Measurements from ENCODE around the gene FLAD1. TPM values are rescaled to one million over a fixed set of nuclear protein-coding genes. Genes with fewer than 3 reads are reported as not detected.

FLAD1 gene
- total RNA-seq, 2 donors from 2014 or later = 53.1 to 84.2 TPM

DNA sequence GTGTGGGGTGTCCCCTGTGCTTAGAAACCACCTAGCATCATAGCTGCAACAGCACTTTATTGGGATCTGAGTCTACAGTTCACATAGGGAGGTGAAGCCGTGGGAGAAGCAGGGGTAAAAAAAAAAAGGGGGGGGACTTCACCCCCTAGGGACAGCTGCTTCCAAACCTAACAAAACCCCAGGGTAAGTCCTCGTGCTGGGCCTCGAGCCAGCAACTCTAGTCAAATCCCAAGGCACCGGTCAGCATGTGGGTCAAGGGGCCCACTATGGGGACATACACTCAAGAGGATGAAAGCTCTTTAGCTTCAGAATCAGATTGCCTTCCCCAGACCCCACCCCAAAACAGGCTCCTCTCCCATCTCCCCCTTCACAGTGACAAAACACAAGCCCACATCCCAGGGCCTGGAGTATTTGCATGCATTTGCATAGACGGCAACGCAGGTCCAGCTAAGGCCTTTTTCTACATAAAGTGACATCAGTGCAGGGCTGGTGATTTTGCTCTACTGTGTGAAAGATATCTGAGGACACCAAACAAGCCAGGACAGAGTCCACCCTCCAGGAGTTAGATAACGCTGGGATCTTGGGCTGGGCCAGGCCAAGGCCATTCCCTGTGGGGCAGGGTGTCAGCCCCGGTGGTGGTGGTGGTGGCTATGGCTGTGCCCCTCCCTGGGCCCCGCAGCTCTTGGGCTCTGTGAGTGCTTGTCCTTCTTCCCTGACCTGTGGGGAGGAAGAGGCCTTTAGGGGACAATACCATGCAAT lies 38.6 kb upstream of the FLAD1 start:
- no peak overlapping the region for H3K4me3 Mint-ChIP-seq

DNA sequence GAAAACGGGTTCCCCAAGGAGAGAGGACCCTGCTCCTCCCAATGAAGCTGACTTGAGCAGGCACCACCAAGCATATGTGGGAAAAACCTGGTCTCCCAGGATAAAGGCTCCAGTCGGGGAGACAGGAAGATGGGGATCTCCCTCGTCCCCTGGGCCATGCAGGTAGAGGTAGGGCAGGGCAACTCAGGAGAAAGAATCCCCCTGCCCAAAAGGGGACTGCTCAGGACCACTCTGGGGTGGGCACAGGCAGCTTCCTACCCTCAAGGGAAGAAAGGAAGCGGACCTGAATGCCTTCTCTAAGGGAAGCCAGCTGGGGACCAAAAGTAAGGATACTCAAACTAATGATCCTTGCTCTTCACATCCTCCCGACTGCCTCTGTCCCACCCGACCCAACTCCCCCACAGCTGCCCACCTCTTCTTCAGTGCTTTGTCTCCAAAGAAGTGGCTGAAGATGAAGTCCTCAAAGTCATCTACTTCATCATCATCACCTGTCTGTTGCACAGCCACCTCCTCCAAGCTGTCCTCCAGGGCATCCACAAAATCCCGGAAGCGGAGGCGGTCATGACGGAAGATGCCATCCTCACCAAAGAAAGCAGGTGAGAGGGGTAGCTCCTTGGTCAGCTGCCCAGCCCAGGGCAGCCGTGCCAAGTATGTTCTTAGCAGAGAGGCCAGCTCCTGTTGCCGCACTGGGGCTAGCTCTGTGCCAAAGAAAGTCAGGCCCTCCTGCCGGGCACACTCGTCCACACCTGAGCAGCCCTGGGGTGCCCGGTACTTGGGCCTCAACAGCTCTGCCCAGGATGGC lies 37.8 kb upstream of the FLAD1 start:
- peaks cover 24 to 33% of the 10 kb centered on the region in 2 donors for H3K4me1 Mint-ChIP-seq (ENCODE audit: low read depth in 2 of 2)
- H3K36me3 Mint-ChIP-seq = no peaks in the 10 kb centered on the region
- DNase-seq (ENCODE audit: low spot score) (no peak), ATAC-seq (no peak)
- no peak overlapping the region for H3K4me3 Mint-ChIP-seq
- no peaks in the 10 kb centered on the region for H3K27me3 Mint-ChIP-seq
- H3K9me3 Mint-ChIP-seq = no peaks in the 10 kb centered on the region
- H3K27ac Mint-ChIP-seq = peak overlapping the region in 1 of 2 donors; percentile 82

More for the DNA sequence above, 38.6 kb upstream of the FLAD1 start:
- DNase-seq (ENCODE audit: low spot score) = no peak
- Mint-ChIP-seq H3K4me1 (ENCODE audit: low read depth in 2 of 2) (peaks cover 24 to 36% of the 10 kb centered on the region in 2 donors), H3K36me3 (no peaks in the 10 kb centered on the region), H3K9me3 (no peaks in the 10 kb centered on the region), H3K27ac (peak overlapping the region in 1 of 2 donors; percentile 82), H3K27me3 (no peaks in the 10 kb centered on the region)
- ATAC-seq = no peak

- no peaks in the 10 kb centered on the region for H3K9me3 Mint-ChIP-seq
- peak overlapping the region; percentile 71 to 75 for H3K27ac Mint-ChIP-seq
- no peak overlapping the region for H3K4me3 Mint-ChIP-seq
- H3K4me1 Mint-ChIP-seq (ENCODE audit: low read depth in 2 of 2) = peaks cover 25 to 29% of the 10 kb centered on the region in 2 donors
- H3K27me3 Mint-ChIP-seq = no peaks in the 10 kb centered on the region
- ATAC-seq = no peak
- H3K36me3 Mint-ChIP-seq = no peaks in the 10 kb centered on the region
- DNase-seq (ENCODE audit: low spot score) = no peak
These were observed 36.9 kb upstream of the FLAD1 start for GRCh38 chr1:154945962-154946850.

DNA sequence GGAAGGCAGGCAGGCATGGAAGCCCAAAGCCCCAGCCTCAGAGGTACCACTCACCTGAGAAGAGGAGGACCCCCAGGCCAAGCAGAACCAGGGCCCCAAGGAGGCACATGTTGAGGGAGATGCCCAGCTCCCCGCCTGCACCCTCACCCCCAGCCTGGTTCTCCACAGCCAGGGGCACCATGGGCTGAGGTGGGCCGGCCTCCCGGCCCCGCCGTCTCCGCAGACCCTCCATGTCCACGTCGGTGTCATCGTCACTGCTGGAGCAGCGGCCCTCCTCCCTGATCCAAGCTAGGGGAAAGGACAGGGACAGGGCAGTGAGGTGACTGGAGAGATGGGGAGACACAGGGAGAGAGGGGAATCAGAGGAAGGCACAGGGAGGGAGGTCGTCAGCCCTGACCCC lies 35.1 kb upstream of the FLAD1 start:
- H3K9me3 Mint-ChIP-seq = no peaks in the 10 kb centered on the region
- no peak overlapping the region for H3K4me3 Mint-ChIP-seq
- H3K4me1 Mint-ChIP-seq (ENCODE audit: low read depth in 2 of 2) = peaks cover 30% of the 10 kb centered on the region in 2 donors
- no peak for ATAC-seq
- H3K36me3 Mint-ChIP-seq = no peaks in the 10 kb centered on the region
- H3K27me3 Mint-ChIP-seq = no peaks in the 10 kb centered on the region
- DNase-seq (ENCODE audit: low spot score) = no peak
- H3K27ac Mint-ChIP-seq = peak overlapping the region in 1 of 2 donors; percentile 42

- peak overlapping the region; percentile 11 for H3K4me3 Mint-ChIP-seq
- H3K9me3 Mint-ChIP-seq = no peaks in the 10 kb centered on the region
- no peaks in the 10 kb centered on the region for H3K27me3 Mint-ChIP-seq
- ATAC-seq = no peak
- no peaks in the 10 kb centered on the region for H3K36me3 Mint-ChIP-seq
- H3K4me1 Mint-ChIP-seq (ENCODE audit: low read depth in 2 of 2) = peaks cover 50 to 51% of the 10 kb centered on the region in 2 donors
- peak overlapping the region; percentile 48 to 78 for H3K27ac Mint-ChIP-seq
- no peak for DNase-seq (ENCODE audit: low spot score)
These were observed 31.1 kb upstream of the FLAD1 start for GRCh38 chr1:154951901-154952657.

DNA sequence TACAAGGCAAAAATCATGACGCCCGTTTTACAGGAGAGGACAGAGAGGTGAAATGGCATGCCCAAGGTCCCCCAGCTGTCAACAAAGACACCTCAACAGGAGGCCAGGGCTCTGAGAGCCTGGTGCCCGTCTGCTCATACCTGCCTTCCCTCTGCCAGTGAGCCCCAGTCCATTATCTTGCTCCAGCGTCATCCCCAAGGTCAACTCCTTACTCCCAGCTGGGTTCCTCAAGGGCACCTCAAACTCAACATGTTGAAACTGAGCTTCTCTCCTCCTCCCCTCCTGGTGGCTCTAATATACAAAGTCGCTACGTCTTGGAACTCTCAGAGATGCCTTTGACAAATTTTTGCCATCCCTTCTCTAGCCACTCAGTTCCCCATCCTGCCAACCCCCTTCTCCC lies 30.5 kb upstream of the FLAD1 start:
- Mint-ChIP-seq H3K27me3 (no peaks in the 10 kb centered on the region), H3K27ac (peak overlapping the region; percentile 48 to 78), H3K9me3 (no peaks in the 10 kb centered on the region), H3K36me3 (no peaks in the 10 kb centered on the region), H3K4me1 (ENCODE audit: low read depth in 2 of 2) (peaks cover 50 to 51% of the 10 kb centered on the region in 2 donors), H3K4me3 (peak overlapping the region; percentile 0)
- DNase-seq (ENCODE audit: low spot score) = no peak
- ATAC-seq = no peak

GRCh38 chr1:154953611-154954038 lies 29.5 kb upstream of the FLAD1 start:
- DNase-seq (ENCODE audit: low spot score) = no peak
- Mint-ChIP-seq H3K4me3 (peak overlapping the region; percentile 99), H3K9me3 (no peaks in the 10 kb centered on the region), H3K4me1 (ENCODE audit: low read depth in 2 of 2) (peaks cover 52 to 56% of the 10 kb centered on the region in 2 donors), H3K27me3 (no peaks in the 10 kb centered on the region), H3K27ac (peak overlapping the region; percentile 90 to 94), H3K36me3 (no peaks in the 10 kb centered on the region)
- no peak for ATAC-seq

GRCh38 chr1:154954541-154954940 lies 28.6 kb upstream of the FLAD1 start:
- H3K27ac Mint-ChIP-seq = peak overlapping the region; percentile 90 to 94
- no peaks in the 10 kb centered on the region for H3K27me3 Mint-ChIP-seq
- H3K4me3 Mint-ChIP-seq = peak overlapping the region; percentile 99
- no peak for DNase-seq (ENCODE audit: low spot score)
- peaks cover 51 to 56% of the 10 kb centered on the region in 2 donors for H3K4me1 Mint-ChIP-seq (ENCODE audit: low read depth in 2 of 2)
- H3K36me3 Mint-ChIP-seq = no peaks in the 10 kb centered on the region
- ATAC-seq = no peak
- H3K9me3 Mint-ChIP-seq = no peaks in the 10 kb centered on the region

DNA sequence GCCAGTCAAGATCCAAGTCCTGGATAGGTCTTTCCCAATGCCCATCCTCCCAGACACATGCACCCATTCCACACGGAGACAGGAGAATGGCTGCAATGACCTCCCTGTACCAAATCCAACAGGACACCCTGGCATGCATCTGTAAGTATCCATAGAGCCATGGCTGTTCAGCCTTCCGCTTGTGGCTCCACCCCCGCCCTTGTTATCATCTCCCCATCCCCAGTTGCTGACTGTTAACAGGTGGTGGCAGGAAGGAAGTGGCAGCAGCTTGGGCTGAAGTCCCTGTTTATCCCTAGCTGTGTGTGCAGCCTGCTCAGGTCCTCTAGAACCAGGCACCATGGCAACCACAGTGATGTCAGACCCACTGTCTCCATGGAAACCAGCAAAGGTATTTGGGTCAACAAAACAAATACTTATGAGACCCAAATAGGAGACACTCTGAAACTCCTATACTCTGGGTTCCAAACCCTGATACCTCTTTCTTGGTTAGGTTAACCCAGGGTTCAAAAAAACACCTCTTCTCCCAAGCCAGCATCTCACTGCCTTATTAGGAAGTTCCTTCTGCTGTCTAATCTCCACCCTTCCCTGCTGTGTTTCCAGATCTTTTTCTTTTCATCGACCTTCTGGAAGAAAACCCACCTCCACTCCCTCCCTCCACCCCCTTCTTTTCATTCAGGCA lies 28.0 kb upstream of the FLAD1 start:
- Mint-ChIP-seq H3K4me1 (ENCODE audit: low read depth in 2 of 2) (peaks cover 52 to 56% of the 10 kb centered on the region in 2 donors), H3K36me3 (no peaks in the 10 kb centered on the region)

DNA sequence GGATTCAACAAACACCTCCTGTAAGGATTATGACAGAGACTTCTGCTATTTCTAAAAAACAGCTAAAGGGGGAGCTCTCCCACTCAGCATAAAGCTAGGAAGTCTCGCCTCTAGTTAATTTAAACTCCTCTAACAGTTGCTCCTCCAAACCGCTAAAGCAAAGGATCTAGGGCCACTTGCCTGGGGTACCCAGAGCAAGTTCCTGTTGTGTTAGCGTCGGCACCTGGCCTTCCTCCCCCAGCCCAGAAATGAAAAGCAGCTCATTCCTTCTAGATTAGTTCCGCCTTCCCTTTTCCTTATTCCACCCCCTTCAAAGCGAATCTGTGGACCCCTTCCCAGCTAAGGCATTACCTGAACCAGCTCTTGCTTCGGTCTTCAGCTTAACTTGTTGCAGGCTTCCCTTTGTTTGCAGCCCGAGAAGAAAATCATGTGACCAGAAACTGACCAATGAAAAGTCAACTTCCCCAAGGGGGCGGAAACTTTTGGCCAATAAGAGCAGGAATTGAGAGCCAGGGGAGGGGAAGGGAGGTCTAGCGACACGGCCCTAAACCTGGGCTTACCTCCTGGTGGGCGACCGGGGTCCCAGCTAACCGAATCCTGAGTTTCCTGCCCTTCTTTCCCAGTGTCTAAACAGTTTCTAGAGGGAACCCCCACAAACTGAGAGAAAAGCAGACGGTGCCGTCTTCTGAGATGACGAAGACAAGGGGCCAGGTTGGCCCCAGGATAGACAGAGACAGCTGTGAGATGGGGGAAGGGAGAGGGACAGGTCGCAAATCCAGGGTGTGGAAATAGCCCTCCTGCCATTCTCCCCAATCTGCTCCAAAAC lies 27.2 kb upstream of the FLAD1 start, which contains the start of gene PBXIP1:
PBXIP1 (minus strand) TSS at position 382 of the 826 bp plus-strand sequence. CDS start 2,378 bp downstream, outside the sequence.
- DNase-seq (ENCODE audit: low spot score) (peak; percentile 80), ATAC-seq (peak; percentile 75 to 90)
- Mint-ChIP-seq H3K4me3 (peak within 1 kb of the TSS; percentile 99), H3K27me3 (no peaks in the 10 kb centered on the region), H3K27ac (peak within 1 kb of the TSS; percentile 90 to 94), H3K9me3 (no peaks in the 10 kb centered on the region), H3K36me3 (no peaks in the 10 kb centered on the region), H3K4me1 (ENCODE audit: low read depth in 2 of 2) (peaks cover 53 to 58% of the 10 kb centered on the region in 2 donors)

More for the DNA sequence above, 28.0 kb upstream of the FLAD1 start:
- Mint-ChIP-seq H3K4me3 (peak overlapping the region; percentile 99), H3K27ac (peak overlapping the region; percentile 90 to 94), H3K27me3 (no peaks in the 10 kb centered on the region), H3K9me3 (no peaks in the 10 kb centered on the region)
- DNase-seq (ENCODE audit: low spot score) (peak; percentile 71), ATAC-seq (peak; percentile 79 to 87)

- H3K36me3 Mint-ChIP-seq = no peaks in the 10 kb centered on the region
- H3K4me1 Mint-ChIP-seq (ENCODE audit: low read depth in 2 of 2) = peaks cover 55 to 60% of the 10 kb centered on the region in 2 donors
- DNase-seq (ENCODE audit: low spot score) = no peak
These were observed 26.6 kb upstream of the FLAD1 start for GRCh38 chr1:154956544-154956941.

More at GRCh38 chr1:154956544-154956941, 26.6 kb upstream of the FLAD1 start:
- Mint-ChIP-seq H3K27ac (peak overlapping the region; percentile 90 to 94), H3K4me3 (peak overlapping the region; percentile 99), H3K9me3 (no peaks in the 10 kb centered on the region), H3K27me3 (no peaks in the 10 kb centered on the region)
- no peak for ATAC-seq
